Subcutaneous adipose tissue (tissue), 4 donors: ENCODE results near the gene ACLY. TPM values are rescaled to one million over a fixed set of nuclear protein-coding genes. Genes with fewer than 3 reads are reported as not detected.

Experiments used
- CTCF ChIP-seq: fragments of 450-650 bp; IDR thresholded peaks from one replicate; pipeline ENCODE4 v1.5.1; 2016; ENCODE audit warnings: low read depth, mild to moderate bottlenecking, control low read depth, antibody characterized with exemption, moderate library complexity
- total RNA-seq, 4 donors: library from RNA; depleted of rRNA; stranded (reverse); fragments of >200 nt; gene quantifications; one replicate each; pipeline ENCODE4 v1.1.0, GENCODE V29; 2016

Gene ACLY
- total RNA-seq, 4 donors from 2014 or later = 50.9 to 75.9 (median 64.1) TPM

DNA sequence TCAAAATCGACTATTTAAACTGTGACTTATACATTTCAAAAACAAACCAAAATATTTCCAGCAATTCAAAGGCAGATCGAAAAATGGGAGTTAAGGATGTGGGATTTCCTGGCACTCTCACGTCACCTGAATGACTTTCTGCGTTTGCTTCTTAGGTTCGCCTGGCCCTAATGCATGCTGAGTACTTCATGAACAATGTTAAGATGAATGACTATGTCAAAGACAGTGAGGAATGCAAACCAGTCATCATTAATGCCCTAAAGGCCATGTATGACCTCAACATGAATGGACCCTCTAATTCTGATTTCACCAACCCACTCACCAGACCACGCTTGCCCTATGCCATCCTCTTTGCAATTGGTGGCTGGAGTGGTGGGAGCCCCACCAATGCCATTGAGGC lies 73.8 kb downstream of the ACLY start:
- TF ChIP-seq CTCF = no peak

GRCh38 chr17:41837761-41838538 lies 80.8 kb downstream of the ACLY start, which contains the start of gene KLHL10:
KLHL10 (plus strand) TSS chr17:41837825; CDS start chr17:41837933, 108 bp downstream.
- TF ChIP-seq CTCF = no peak

DNA sequence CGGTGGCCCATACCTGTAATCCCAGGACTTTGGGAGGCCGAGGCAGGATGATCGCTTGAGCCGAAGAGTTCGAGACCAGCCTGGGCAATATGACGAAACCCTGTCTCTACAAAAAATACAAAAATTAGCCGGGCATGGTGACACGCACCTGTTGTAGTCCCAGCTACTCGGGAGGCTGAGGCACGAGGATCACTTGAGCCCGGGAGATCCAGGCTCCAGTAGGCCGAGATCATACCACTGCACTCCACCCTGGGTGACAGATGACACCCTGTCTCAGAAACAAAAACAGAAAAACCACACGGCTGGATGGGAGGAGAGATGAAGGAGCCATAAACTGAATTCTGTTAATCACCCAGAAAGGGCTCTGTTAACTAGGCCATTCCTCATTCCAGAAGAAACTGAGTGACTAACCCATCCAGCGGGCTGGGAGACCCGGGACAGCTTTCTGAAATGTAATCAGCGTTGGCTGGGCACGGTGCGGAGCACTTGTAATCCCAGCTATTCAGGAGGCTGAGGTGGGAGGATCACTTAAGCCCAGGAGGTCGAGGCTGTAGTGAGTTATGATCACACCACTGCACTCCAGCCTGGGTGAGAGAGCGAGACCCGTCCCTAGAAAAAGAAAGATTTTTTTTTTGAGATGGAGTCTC lies 82.1 kb downstream of the ACLY start:
- no peak for TF ChIP-seq CTCF

DNA sequence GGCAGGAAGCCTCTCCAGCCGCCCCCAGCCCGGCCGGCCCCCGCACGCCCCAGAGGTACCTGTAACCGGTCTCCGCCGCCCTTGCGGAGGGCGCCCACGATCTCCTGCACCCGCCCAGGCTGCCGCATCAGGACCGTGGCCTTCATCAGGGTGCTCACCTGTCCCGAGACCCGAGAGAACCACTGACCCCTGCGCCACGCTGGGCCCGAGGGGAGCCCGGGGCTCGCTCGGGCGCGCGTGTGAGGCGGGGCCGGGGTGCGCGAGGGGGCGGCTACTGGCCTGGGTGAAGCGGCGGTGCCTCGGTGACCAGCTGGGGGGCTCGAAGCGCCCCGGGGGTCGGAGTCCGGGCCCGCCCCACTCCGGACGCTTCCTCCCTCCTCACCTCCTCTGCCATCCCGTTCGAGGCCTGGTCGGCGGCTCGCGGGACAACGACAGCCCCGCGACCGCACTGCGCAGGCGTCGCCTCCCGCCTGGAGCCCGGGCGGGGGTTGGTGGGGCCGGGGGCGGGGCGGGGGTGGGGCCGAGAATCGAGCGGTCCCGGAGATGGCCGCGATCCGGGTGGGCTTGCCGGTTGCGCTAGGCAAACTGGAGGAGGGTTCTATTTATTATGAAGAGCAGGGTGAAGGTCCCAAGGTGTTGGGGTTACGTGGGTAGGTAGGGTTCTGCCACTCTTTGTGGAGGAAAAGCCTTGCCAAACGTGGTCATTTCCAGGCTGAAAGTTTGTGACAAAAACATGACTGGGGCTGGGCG lies 82.8 kb downstream of the ACLY start, which contains the start of gene NT5C3B:
Gene NT5C3B (minus strand): TSS at position 433 of the 750 bp plus-strand sequence. CDS start 39 bp downstream, at position 394.
- TF ChIP-seq CTCF = no peak

GRCh38 chr17:41835214-41835799 lies 83.4 kb downstream of the ACLY start:
- TF ChIP-seq CTCF = no peak

GRCh38 chr17:41825175-41825845 lies 93.4 kb downstream of the ACLY start:
- no peak for TF ChIP-seq CTCF
